HEK293 (cell line): ENCODE results near the gene ECSIT.
A peak's percentile ranks its signal among the peaks of the same experiment; 100 is the strongest.

Experiments used
- HIC1 ChIP-seq: fragments of 450-650 bp; formaldehyde crosslinking; IDR thresholded peaks from 2 replicates; pipeline ENCODE4 v1.5.1; 2016; ENCODE audit warnings: missing biosample characterization, missing genetic modification characterization
- KLF10 ChIP-seq: fragments of 450-650 bp; IDR thresholded peaks from 2 replicates; pipeline ENCODE4 v1.5.1; 2018; ENCODE audit warnings: missing biosample characterization, mild to moderate bottlenecking, missing genetic modification characterization
- KLF16 ChIP-seq: fragments of 450-650 bp; formaldehyde crosslinking; IDR thresholded peaks from 2 replicates; pipeline ENCODE4 v1.5.1; 2017; ENCODE audit warnings: missing biosample characterization, missing genetic modification characterization
- MZF1 ChIP-seq: fragments of 450-650 bp; formaldehyde crosslinking; IDR thresholded peaks from 2 replicates; pipeline ENCODE4 v1.5.1; 2017; ENCODE audit warnings: missing biosample characterization, missing genetic modification characterization, borderline replicate concordance
- PRDM1 ChIP-seq: fragments of 450-650 bp; formaldehyde crosslinking; IDR thresholded peaks from 2 replicates; pipeline ENCODE4; 2016; ENCODE audit warnings: missing biosample characterization, missing genetic modification characterization
- REST ChIP-seq: fragments of 450-650 bp; formaldehyde crosslinking; IDR thresholded peaks from 2 replicates; pipeline ENCODE4 v1.5.1; 2016; ENCODE audit warnings: missing biosample characterization, missing genetic modification characterization
- SETDB1 ChIP-seq: IDR thresholded peaks from one replicate; pipeline ENCODE4 v1.6.1; 2017; ENCODE audit warnings: mild to moderate bottlenecking, low read length, moderate library complexity, mixed read lengths; ENCODE audit not compliant: insufficient read length
- SP2 ChIP-seq: fragments of 450-650 bp; formaldehyde crosslinking; IDR thresholded peaks from 2 replicates; pipeline ENCODE4 v1.5.1; 2016; ENCODE audit warnings: missing biosample characterization, missing genetic modification characterization
- TRIM28 ChIP-seq: IDR thresholded peaks from 2 replicates; pipeline ENCODE4 v1.6.1; 2011; ENCODE audit warnings: low read length, control low read depth, borderline replicate concordance
- WT1 ChIP-seq: fragments of 450-650 bp; formaldehyde crosslinking; IDR thresholded peaks from 2 replicates; pipeline ENCODE4 v1.5.1; 2016; ENCODE audit warnings: missing biosample characterization, missing genetic modification characterization
- ZBTB48 ChIP-seq: fragments of 450-650 bp; formaldehyde crosslinking; IDR thresholded peaks from 2 replicates; pipeline ENCODE4 v1.5.1; 2016; ENCODE audit warnings: missing biosample characterization, missing genetic modification characterization
- ZBTB8A ChIP-seq: fragments of 450-650 bp; formaldehyde crosslinking; IDR thresholded peaks from 2 replicates; pipeline ENCODE4 v1.5.1; 2016; ENCODE audit warnings: missing biosample characterization, missing genetic modification characterization
- ZNF148 ChIP-seq: fragments of 450-650 bp; formaldehyde crosslinking; IDR thresholded peaks from 2 replicates; pipeline ENCODE4 v1.5.0; 2017; ENCODE audit warnings: missing biosample characterization, missing genetic modification characterization, borderline replicate concordance
- ZNF155 ChIP-seq: fragments of 450-650 bp; formaldehyde crosslinking; IDR thresholded peaks from 2 replicates; pipeline ENCODE4 v1.5.1; 2016; ENCODE audit warnings: missing biosample characterization, missing genetic modification characterization
- ZNF175 ChIP-seq: fragments of 450-650 bp; formaldehyde crosslinking; IDR thresholded peaks from 2 replicates; pipeline ENCODE4 v1.5.1; 2016; ENCODE audit warnings: missing biosample characterization, missing genetic modification characterization
- ZNF19 ChIP-seq: fragments of 450-650 bp; formaldehyde crosslinking; IDR thresholded peaks from 2 replicates; pipeline ENCODE4; 2016; ENCODE audit warnings: missing biosample characterization, missing genetic modification characterization, low read depth
- ZNF23 ChIP-seq: fragments of 450-650 bp; formaldehyde crosslinking; IDR thresholded peaks from 2 replicates; pipeline ENCODE4 v1.5.1; 2016; ENCODE audit warnings: missing biosample characterization, missing genetic modification characterization, borderline replicate concordance
- ZNF24 ChIP-seq: fragments of 450-650 bp; formaldehyde crosslinking; IDR thresholded peaks from 2 replicates; pipeline ENCODE4 v1.5.1; 2016; ENCODE audit warnings: missing biosample characterization, missing genetic modification characterization
- ZNF335 ChIP-seq: fragments of 450-650 bp; formaldehyde crosslinking; conservative IDR thresholded peaks from 2 replicates; pipeline ENCODE4 v1.5.1; 2016; ENCODE audit warnings: missing biosample characterization, missing genetic modification characterization
- ZNF398 ChIP-seq: fragments of 450-650 bp; formaldehyde crosslinking; IDR thresholded peaks from 2 replicates; pipeline ENCODE4 v1.5.1; 2017; ENCODE audit warnings: missing biosample characterization, missing genetic modification characterization
- ZNF48 ChIP-seq: fragments of 450-650 bp; formaldehyde crosslinking; IDR thresholded peaks from 2 replicates; pipeline ENCODE4 v1.5.1; 2016; ENCODE audit warnings: missing biosample characterization, missing genetic modification characterization
- ZNF530 ChIP-seq: fragments of 450-650 bp; formaldehyde crosslinking; IDR thresholded peaks from 2 replicates; pipeline ENCODE4 v1.5.1; 2016; ENCODE audit warnings: low read depth, missing biosample characterization, missing genetic modification characterization
- ZNF555 ChIP-seq: fragments of 450-650 bp; formaldehyde crosslinking; conservative IDR thresholded peaks from 2 replicates; pipeline ENCODE4 v1.5.1; 2017; ENCODE audit warnings: missing biosample characterization, mild to moderate bottlenecking, missing genetic modification characterization, inconsistent platforms
- ZNF560 ChIP-seq: fragments of 450-650 bp; formaldehyde crosslinking; IDR thresholded peaks from 2 replicates; pipeline ENCODE4 v1.5.1; 2017; ENCODE audit warnings: missing biosample characterization, missing genetic modification characterization, borderline replicate concordance
- ZNF621 ChIP-seq: fragments of 450-650 bp; formaldehyde crosslinking; IDR thresholded peaks from 2 replicates; pipeline ENCODE4 v1.5.1; 2017; ENCODE audit warnings: missing biosample characterization, missing genetic modification characterization
- ZNF664 ChIP-seq: fragments of 450-650 bp; formaldehyde crosslinking; IDR thresholded peaks from 2 replicates; pipeline ENCODE4 v1.5.1; 2016; ENCODE audit warnings: missing biosample characterization, missing genetic modification characterization
- ZNF830 ChIP-seq: fragments of 450-650 bp; IDR thresholded peaks from 2 replicates; pipeline ENCODE4 v1.5.0; 2018; ENCODE audit warnings: missing biosample characterization, missing genetic modification characterization, low read depth, mild to moderate bottlenecking, moderate library complexity
- ZNF843 ChIP-seq: fragments of 450-650 bp; formaldehyde crosslinking; IDR thresholded peaks from 2 replicates; pipeline ENCODE4 v1.5.1; 2016; ENCODE audit warnings: missing biosample characterization, missing genetic modification characterization
- ZSCAN4 ChIP-seq: fragments of 450-650 bp; formaldehyde crosslinking; IDR thresholded peaks from 2 replicates; pipeline ENCODE4 v1.5.1; 2017; ENCODE audit warnings: missing biosample characterization, missing genetic modification characterization

Gene ECSIT

GRCh38 chr19:11535792-11536595 lies 7.1 kb upstream of the ECSIT start (continued):
- TF ChIP-seq ZSCAN4 (tag by site-specific recombination) = 0 out of 2 replicates have a peak, but pooled peaks have one; percentile 21
- peak; percentile 59; the same call in 1 of the 2 replicates for TF ChIP-seq ZNF148 (tag by site-specific recombination)
- no peak for TF ChIP-seq ZNF843
- no peak for TF ChIP-seq ZNF555 (tag by site-specific recombination)
- TF ChIP-seq ZNF24 (tag by site-specific recombination) = peak; percentile 75
- TF ChIP-seq ZNF23 (tag by site-specific recombination) = no peak
- TF ChIP-seq ZNF19 (tag by site-specific recombination) = no peak
- TF ChIP-seq HIC1 (tag by site-specific recombination) = peak; percentile 91
- TF ChIP-seq WT1 (tag by site-specific recombination) = 0 out of 2 replicates have a peak, but pooled peaks have one; percentile 23
- peak; percentile 88 for TF ChIP-seq KLF16 (tag by site-specific recombination)
- TF ChIP-seq ZNF398 (tag by site-specific recombination) = no peak; the same call in 1 of the 2 replicates
- no peak for TF ChIP-seq ZNF560 (tag by site-specific recombination)
- no peak for TF ChIP-seq SETDB1
- no peak for TF ChIP-seq ZNF664 (tag by site-specific recombination)
- TF ChIP-seq REST (tag by site-specific recombination) = no peak
- TF ChIP-seq TRIM28 = no peak
- TF ChIP-seq ZNF621 (tag by site-specific recombination) = no peak
- TF ChIP-seq ZNF48 = no peak
- TF ChIP-seq MZF1 (tag by site-specific recombination) = no peak; the same call in 1 of the 2 replicates
- TF ChIP-seq ZBTB48 (tag by site-specific recombination) = no peak
- TF ChIP-seq ZNF335 = peak; percentile 67
- no peak for TF ChIP-seq ZNF175 (tag by site-specific recombination)
- TF ChIP-seq KLF10 (tag by site-specific recombination) = peak; percentile 96
- TF ChIP-seq ZNF530 = no peak
- TF ChIP-seq ZNF830 (tag by site-specific recombination) = no peak
- TF ChIP-seq SP2 (tag by site-specific recombination) = peak; percentile 71
- TF ChIP-seq ZNF155 (tag by site-specific recombination) = no peak
- TF ChIP-seq PRDM1 = no peak
- TF ChIP-seq ZBTB8A (tag by site-specific recombination) = peak; percentile 32; the same call in 1 of the 2 replicates
